Measurements from ENCODE around the gene PIP4K2C.

Gene PIP4K2C

DNA sequence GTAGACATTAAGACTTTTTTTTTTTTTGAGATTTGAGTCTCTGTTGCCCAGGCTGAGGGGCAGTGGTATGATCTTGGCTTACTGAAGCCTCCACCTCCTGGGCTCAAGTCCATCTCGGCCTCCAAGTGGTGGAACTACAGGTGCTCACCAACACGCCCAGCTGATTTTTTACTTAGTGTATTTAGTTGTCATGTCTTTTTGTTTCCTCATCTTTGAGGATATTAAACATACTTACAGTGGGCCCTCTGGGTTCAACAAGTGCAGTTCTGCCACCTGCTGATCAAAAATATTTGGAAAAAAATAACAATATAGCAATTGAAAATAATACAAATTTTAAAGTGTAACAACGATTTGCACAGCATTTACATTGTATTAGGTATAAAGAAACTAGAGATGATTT lies 46.4 kb downstream of the PIP4K2C start:
- TF ChIP-seq, protein P1, sequence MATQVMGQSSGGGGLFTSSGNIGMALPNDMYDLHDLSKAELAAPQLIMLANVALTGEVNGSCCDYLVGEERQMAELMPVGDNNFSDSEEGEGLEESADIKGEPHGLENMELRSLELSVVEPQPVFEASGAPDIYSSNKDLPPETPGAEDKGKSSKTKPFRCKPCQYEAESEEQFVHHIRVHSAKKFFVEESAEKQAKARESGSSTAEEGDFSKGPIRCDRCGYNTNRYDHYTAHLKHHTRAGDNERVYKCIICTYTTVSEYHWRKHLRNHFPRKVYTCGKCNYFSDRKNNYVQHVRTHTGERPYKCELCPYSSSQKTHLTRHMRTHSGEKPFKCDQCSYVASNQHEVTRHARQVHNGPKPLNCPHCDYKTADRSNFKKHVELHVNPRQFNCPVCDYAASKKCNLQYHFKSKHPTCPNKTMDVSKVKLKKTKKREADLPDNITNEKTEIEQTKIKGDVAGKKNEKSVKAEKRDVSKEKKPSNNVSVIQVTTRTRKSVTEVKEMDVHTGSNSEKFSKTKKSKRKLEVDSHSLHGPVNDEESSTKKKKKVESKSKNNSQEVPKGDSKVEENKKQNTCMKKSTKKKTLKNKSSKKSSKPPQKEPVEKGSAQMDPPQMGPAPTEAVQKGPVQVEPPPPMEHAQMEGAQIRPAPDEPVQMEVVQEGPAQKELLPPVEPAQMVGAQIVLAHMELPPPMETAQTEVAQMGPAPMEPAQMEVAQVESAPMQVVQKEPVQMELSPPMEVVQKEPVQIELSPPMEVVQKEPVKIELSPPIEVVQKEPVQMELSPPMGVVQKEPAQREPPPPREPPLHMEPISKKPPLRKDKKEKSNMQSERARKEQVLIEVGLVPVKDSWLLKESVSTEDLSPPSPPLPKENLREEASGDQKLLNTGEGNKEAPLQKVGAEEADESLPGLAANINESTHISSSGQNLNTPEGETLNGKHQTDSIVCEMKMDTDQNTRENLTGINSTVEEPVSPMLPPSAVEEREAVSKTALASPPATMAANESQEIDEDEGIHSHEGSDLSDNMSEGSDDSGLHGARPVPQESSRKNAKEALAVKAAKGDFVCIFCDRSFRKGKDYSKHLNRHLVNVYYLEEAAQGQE (IDR thresholded peaks at IDR 0.05; ENCODE audit: insufficient read depth in 1 of 2, low read depth in 2 of 2, low read length in 2 of 2), result no peak
- TF ChIP-seq FOXP2 (optimal IDR thresholded peaks at IDR 0.05; ENCODE audit: borderline replicate concordance, extremely low read depth, extremely low read length, insufficient read depth), result no peak
- TF ChIP-seq POLR2AphosphoS5 (IDR thresholded peaks at IDR 0.05; ENCODE audit: low read depth, low read length), result no peak

DNA sequence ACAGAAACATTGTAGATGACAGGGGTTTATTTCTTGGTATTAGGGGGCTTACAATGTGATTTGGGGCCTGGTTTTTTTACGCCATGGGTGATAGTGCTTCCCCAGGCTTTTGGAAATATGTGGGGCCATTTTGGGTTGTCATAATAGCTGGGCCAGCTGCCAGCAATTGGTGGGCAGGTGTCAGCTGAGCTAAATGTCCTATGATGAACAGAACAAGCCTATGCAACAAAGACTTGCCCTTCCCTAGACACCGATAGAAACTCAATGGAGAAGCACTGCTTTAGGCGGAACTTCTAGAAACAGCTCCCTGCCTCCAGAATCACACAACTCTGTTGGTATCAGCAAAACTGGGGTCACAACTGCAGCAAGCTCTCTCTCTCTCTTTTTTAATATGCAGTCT lies 47.1 kb downstream of the PIP4K2C start:
- TF ChIP-seq TAF1 (IDR thresholded peaks at IDR 0.05; ENCODE audit: borderline replicate concordance, insufficient read depth, low read length) (no peak), FOXP2 (optimal IDR thresholded peaks at IDR 0.05; ENCODE audit: borderline replicate concordance, extremely low read depth, extremely low read length, insufficient read depth) (no peak), POLR2AphosphoS5 (IDR thresholded peaks at IDR 0.05; ENCODE audit: low read depth, low read length) (no peak), SIN3A (IDR thresholded peaks at IDR 0.05; ENCODE audit: borderline replicate concordance, insufficient read depth, low read length) (no peak)
- TF ChIP-seq, protein P1 (IDR thresholded peaks at IDR 0.05; ENCODE audit: insufficient read depth in 1 of 2, low read depth in 2 of 2, low read length in 2 of 2), result no peak

DNA sequence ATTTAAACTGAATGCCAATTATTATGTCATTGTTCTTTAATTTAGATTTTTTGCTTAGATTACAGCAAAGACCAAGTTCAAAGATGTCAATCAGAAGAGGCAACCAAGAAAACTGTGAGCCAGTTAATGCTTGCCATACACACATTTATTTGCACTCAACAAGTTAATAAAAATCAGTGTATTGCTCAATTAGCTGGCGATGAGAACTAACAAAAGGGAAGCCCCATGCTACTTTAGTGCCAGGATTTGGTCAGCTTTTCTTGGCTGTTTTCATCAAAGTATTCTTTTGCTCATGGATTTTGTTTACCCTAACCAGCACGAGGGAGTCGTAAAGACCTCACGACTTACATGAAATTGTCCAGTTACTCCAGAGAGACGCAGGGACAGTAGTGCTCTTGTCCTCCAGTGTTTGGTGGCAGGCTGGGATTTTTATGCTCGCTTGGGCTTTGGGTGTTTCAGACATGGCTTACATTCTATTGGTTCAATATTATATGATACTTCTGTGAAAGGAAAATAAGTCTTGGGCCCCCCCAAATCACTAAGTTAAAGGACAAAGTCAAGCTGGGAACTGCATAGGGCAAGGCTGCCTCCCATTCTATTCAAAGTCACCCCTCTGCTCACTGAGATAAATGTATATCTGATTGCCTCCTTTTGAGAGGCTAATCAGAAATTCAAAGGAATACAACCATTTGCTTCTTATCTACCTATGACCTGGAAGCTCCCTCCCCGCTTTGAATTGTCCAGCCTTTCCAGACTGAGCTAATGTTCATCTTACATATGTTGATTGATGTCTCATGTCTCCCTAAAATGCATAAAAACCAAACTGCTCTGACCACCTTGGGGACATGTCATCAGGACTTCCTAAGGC lies 49.4 kb downstream of the PIP4K2C start:
- no peak for TF ChIP-seq FOXP2 (optimal IDR thresholded peaks at IDR 0.05; ENCODE audit: borderline replicate concordance, extremely low read depth, extremely low read length, insufficient read depth)
- TF ChIP-seq, protein P1 (IDR thresholded peaks at IDR 0.05; ENCODE audit: insufficient read depth in 1 of 2, low read depth in 2 of 2, low read length in 2 of 2), result no peak
- TF ChIP-seq POLR2AphosphoS5 (IDR thresholded peaks at IDR 0.05; ENCODE audit: low read depth, low read length), result no peak
- no peak for TF ChIP-seq SIN3A (IDR thresholded peaks at IDR 0.05; ENCODE audit: borderline replicate concordance, insufficient read depth, low read length)

DNA sequence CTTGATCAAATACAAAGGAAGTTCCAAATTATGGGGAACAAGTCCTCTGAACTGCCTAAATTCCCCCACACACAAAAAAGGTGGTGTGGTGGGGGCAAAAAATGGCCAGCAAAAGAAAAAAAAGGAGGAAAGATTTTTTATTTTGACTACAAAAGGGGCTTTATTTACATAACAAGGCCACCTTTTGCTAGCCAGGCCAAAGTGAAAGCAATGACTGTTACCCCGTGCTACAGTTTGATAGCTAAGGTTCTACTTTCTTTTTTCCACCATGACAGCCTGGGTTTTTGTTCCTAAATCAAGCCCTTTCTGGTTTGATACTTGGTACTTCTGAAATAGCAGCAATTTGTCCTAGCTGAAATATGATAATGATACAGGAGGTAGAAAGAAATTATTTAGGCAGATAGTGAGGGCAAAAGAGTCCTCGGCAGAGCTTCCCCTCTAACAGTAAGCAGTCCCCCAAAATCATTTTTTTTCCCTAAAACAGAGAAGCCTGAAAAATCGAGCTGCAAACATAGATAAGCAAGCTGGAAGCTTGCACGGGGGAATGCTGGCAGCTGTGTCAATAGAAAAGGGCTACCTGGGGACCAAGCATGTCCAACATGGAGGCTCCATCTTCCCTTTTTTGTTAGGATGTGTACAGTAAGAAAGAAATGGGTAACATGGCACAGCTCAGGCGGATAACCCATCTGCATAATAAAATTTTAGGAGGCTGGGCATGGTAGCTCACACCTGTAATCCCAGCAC lies 50.9 kb downstream of the PIP4K2C start:
- TF ChIP-seq FOXP2 (optimal IDR thresholded peaks at IDR 0.05; ENCODE audit: borderline replicate concordance, extremely low read depth, extremely low read length, insufficient read depth) (no peak), POLR2AphosphoS5 (IDR thresholded peaks at IDR 0.05; ENCODE audit: low read depth, low read length) (no peak), SIN3A (IDR thresholded peaks at IDR 0.05; ENCODE audit: borderline replicate concordance, insufficient read depth, low read length) (no peak), TAF1 (IDR thresholded peaks at IDR 0.05; ENCODE audit: borderline replicate concordance, insufficient read depth, low read length) (no peak)
- TF ChIP-seq, protein P1 (IDR thresholded peaks at IDR 0.05; ENCODE audit: insufficient read depth in 1 of 2, low read depth in 2 of 2, low read length in 2 of 2), result no peak
